Colonic mucosa (tissue), 4 donors: ENCODE measurements around the gene SHROOM1. TPM values are rescaled to one million over a fixed set of nuclear protein-coding genes. Genes with fewer than 3 reads are reported as not detected.

Source experiments
- DNase-seq: peaks from one replicate; pipeline ENCODE4 v3.0.0-alpha.2; 2020
- H3K27ac ChIP-seq: fragments of 200-600 bp; one replicate; pipeline ENCODE4 v1.8.0; 2021
- H3K27me3 ChIP-seq: fragments of 200-600 bp; one replicate; pipeline ENCODE4 v1.8.0; 2021
- H3K36me3 ChIP-seq: fragments of 200-600 bp; one replicate; pipeline ENCODE4 v1.8.0; 2021
- H3K4me1 ChIP-seq: fragments of 200-600 bp; one replicate; pipeline ENCODE4 v1.8.0; 2021; ENCODE audit warnings: mild to moderate bottlenecking
- H3K4me3 ChIP-seq: fragments of 200-600 bp; one replicate; pipeline ENCODE4 v1.8.0; 2021
- H3K9ac ChIP-seq, 2 donors: one replicate each; pipeline ENCODE4 v1.7.0; 2013; ENCODE audit warnings: control low read depth in 2 of 2, low read depth in 2 of 2, low read length in 2 of 2
- H3K9me3 ChIP-seq: fragments of 200-600 bp; one replicate; pipeline ENCODE4 v1.8.0; 2021
- CTCF ChIP-seq: fragments of 200-600 bp; IDR thresholded peaks from one replicate; pipeline ENCODE4 v1.8.0; 2022; ENCODE audit warnings: antibody characterized with exemption, mild to moderate bottlenecking
- intact Hi-C: fragments of 100-400 bp; cut with DNase I; formaldehyde crosslinking; loops from one replicate; pipeline ENCODE4 v1.14.1; 2022
- total RNA-seq, 2 donors: library from RNA; stranded (reverse); fragmentation: NEBNext Ultra II Directional in 1 of 2; extraction: Animal tissue kit (Norgen Biotek cat#: 25700) in 1 of 2; gene quantifications; one replicate each; pipeline ENCODE4 v1.2.1, GENCODE V29; 2021
- donor health status: healthy.
- donor health status: DM: no; HTN: no; CAD: no.
- donor health status: DM: no; HTN: no; CAD: no.

SHROOM1 gene
- total RNA-seq, 2 donors from 2014 or later = 36.9 to 64.1 TPM

GRCh38 chr5:132802044-132802684, 28.3 kb downstream of the SHROOM1 start:
- Histone ChIP-seq H3K27me3 (no peaks in the 10 kb centered on the region), H3K4me3 (no peak overlapping the region), H3K4me1 (no peaks in the 10 kb centered on the region), H3K9me3 (no peaks in the 10 kb centered on the region), H3K36me3 (no peaks in the 10 kb centered on the region), H3K9ac (no peak overlapping the region), H3K27ac (no peak overlapping the region)
- intact Hi-C loops = no loop called here
- no peak for TF ChIP-seq CTCF
- DNase-seq = no peak

DNA sequence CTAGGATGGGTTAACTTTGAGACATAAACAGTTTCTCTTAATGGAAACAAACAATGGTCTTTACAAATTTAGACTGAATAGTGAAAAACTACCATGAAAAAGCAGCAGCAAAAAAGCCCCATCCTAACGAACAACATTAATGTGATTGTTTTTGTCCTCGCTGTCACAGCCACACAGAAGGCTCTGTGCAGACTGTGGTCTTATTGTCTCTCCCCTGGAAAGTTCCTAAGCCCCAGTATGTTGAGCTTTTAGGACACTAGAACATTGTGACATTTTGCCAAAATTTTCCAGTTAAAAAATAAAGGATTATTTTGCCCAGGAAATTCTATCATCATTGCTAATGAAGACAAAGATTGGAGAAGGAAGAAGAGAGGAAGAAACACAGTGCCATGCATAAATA, 29.9 kb downstream of the SHROOM1 start:
- Histone ChIP-seq H3K27ac (no peak overlapping the region), H3K4me1 (no peaks in the 10 kb centered on the region), H3K9me3 (no peaks in the 10 kb centered on the region), H3K36me3 (no peaks in the 10 kb centered on the region), H3K27me3 (no peaks in the 10 kb centered on the region), H3K4me3 (no peak overlapping the region), H3K9ac (no peak overlapping the region)
- TF ChIP-seq CTCF = no peak
- DNase-seq = no peak
- intact Hi-C loops = no loop called here

GRCh38 chr5:132799392-132799791, 31.1 kb downstream of the SHROOM1 start:
- Histone ChIP-seq H3K36me3 (no peaks in the 10 kb centered on the region), H3K4me1 (no peaks in the 10 kb centered on the region), H3K4me3 (no peak overlapping the region), H3K27me3 (no peaks in the 10 kb centered on the region), H3K9me3 (no peaks in the 10 kb centered on the region), H3K27ac (no peak overlapping the region), H3K9ac (no peak overlapping the region)
- DNase-seq = no peak
- no peak for TF ChIP-seq CTCF
- intact Hi-C loops = no loop called here

GRCh38 chr5:132797651-132798050, 32.8 kb downstream of the SHROOM1 start:
- no peak overlapping the region for H3K27ac ChIP-seq
- intact Hi-C loops = no loop called here
- H3K36me3 ChIP-seq = no peaks in the 10 kb centered on the region
- no peak for TF ChIP-seq CTCF
- H3K9me3 ChIP-seq = no peaks in the 10 kb centered on the region
- no peak overlapping the region for H3K9ac ChIP-seq
- no peak for DNase-seq
- no peaks in the 10 kb centered on the region for H3K4me1 ChIP-seq
- H3K27me3 ChIP-seq = no peaks in the 10 kb centered on the region
- no peak overlapping the region for H3K4me3 ChIP-seq

GRCh38 chr5:132791026-132791425, 39.4 kb downstream of the SHROOM1 start:
- TF ChIP-seq CTCF = no peak
- H3K4me1 ChIP-seq = no peaks in the 10 kb centered on the region
- no peaks in the 10 kb centered on the region for H3K9me3 ChIP-seq
- no peak overlapping the region for H3K9ac ChIP-seq
- H3K36me3 ChIP-seq = no peaks in the 10 kb centered on the region
- no peak overlapping the region for H3K4me3 ChIP-seq
- no peak overlapping the region for H3K27ac ChIP-seq
- no peaks in the 10 kb centered on the region for H3K27me3 ChIP-seq
- intact Hi-C loops = no loop called here
- no peak for DNase-seq
